ENCODE measurements around the gene ACLY.
A peak's percentile ranks its signal among the peaks of the same experiment; 100 is the strongest.
"Not testable (repeated sequence)": the region's sequence is repeated elsewhere in the genome, so short reads cannot be mapped to it uniquely, and the experiment has no call there.

The ACLY gene

GRCh38 chr17:41870097-41870496 is 48.7 kb downstream of the ACLY start:
- no peak for DNase-seq

GRCh38 chr17:41869426-41869825 is 49.3 kb downstream of the ACLY start:
- peak in 1 of 2 experiments; percentile 39 for DNase-seq

GRCh38 chr17:41868568-41868967 is 50.2 kb downstream of the ACLY start:
- peak in 1 of 2 experiments; percentile 26 for DNase-seq

- no peak for DNase-seq
Measured at GRCh38 chr17:41865596-41865893, 53.2 kb downstream of the ACLY start.

GRCh38 chr17:41864836-41865595 is 53.7 kb downstream of the ACLY start, which contains the start of gene KLHL11:
KLHL11 (minus strand) TSS chr17:41865423; CDS start chr17:41865370, 53 bp downstream.
- DNase-seq, result peak; percentile 87 to 93

GRCh38 chr17:41864498-41864835 is 54.3 kb downstream of the ACLY start:
- DNase-seq, result peak in 1 of 2 experiments; percentile 69

GRCh38 chr17:41863074-41863848 is 55.5 kb downstream of the ACLY start:
- DNase-seq, result peak; percentile 66 to 73

GRCh38 chr17:41860254-41860931 is 58.4 kb downstream of the ACLY start:
- no peak for DNase-seq

GRCh38 chr17:41851382-41851781 is 67.4 kb downstream of the ACLY start:
- DNase-seq, result not testable (repeated sequence)

GRCh38 chr17:41849251-41849990 is 69.3 kb downstream of the ACLY start:
- no peak for DNase-seq

- no peak for DNase-seq
Measured at GRCh38 chr17:41848788-41849187, 70.0 kb downstream of the ACLY start.

GRCh38 chr17:41844971-41845370 is 73.8 kb downstream of the ACLY start:
- DNase-seq, result no peak

GRCh38 chr17:41840781-41841180 is 78.0 kb downstream of the ACLY start:
- not testable (repeated sequence) for DNase-seq

- not testable (repeated sequence) for DNase-seq
Measured at GRCh38 chr17:41839448-41839847, 79.3 kb downstream of the ACLY start.

- no peak for DNase-seq
Measured at GRCh38 chr17:41837761-41838538, 80.8 kb downstream of the ACLY start, which contains the start of gene KLHL10. KLHL10 (plus strand) TSS chr17:41837825; CDS start chr17:41837933, 108 bp downstream.

- DNase-seq, result no peak
Measured at GRCh38 chr17:41836550-41837196, 82.1 kb downstream of the ACLY start.

- DNase-seq, result peak; percentile 68 to 76
Measured at GRCh38 chr17:41835800-41836549, 82.8 kb downstream of the ACLY start, which contains the start of gene NT5C3B. NT5C3B (minus strand) TSS chr17:41836232; CDS start chr17:41836193, 39 bp downstream.

GRCh38 chr17:41835214-41835799 is 83.4 kb downstream of the ACLY start:
- no peak for DNase-seq

GRCh38 chr17:41829961-41830360 is 88.8 kb downstream of the ACLY start:
- DNase-seq, result not testable (repeated sequence)
